GM06990 (cell line): ENCODE measurements around the gene BRINP1.

Experiments
- DNase-seq: peaks from one replicate; pipeline ENCODE4 v3.0.0-alpha.2; 2011; ENCODE audit not compliant: insufficient read length; ENCODE audit errors: extremely low read depth
- H3K27me3 ChIP-seq: replicated peaks from 2 replicates; pipeline ENCODE4 v1.6.0; 2011; ENCODE audit warnings: low read length; ENCODE audit not compliant: control insufficient read depth, insufficient read depth
- H3K36me3 ChIP-seq: 2 replicates; pipeline ENCODE4 v1.5.1; 2011; ENCODE audit warnings: low read length; ENCODE audit not compliant: control insufficient read depth, insufficient read depth
- H3K4me3 ChIP-seq: replicated peaks from 2 replicates; pipeline ENCODE4 v1.5.1; 2011; ENCODE audit warnings: low read depth, mild to moderate bottlenecking, control low read depth, low read length
- TF ChIP-seq, protein P1 (sequence below): IDR thresholded peaks from 2 replicates; pipeline ENCODE4 v1.5.1; 2011; ENCODE audit warnings: low read length, control low read depth, mild to moderate bottlenecking, inconsistent platforms; ENCODE audit not compliant: insufficient read depth, poor library complexity, severe bottlenecking

BRINP1 gene, protein sequence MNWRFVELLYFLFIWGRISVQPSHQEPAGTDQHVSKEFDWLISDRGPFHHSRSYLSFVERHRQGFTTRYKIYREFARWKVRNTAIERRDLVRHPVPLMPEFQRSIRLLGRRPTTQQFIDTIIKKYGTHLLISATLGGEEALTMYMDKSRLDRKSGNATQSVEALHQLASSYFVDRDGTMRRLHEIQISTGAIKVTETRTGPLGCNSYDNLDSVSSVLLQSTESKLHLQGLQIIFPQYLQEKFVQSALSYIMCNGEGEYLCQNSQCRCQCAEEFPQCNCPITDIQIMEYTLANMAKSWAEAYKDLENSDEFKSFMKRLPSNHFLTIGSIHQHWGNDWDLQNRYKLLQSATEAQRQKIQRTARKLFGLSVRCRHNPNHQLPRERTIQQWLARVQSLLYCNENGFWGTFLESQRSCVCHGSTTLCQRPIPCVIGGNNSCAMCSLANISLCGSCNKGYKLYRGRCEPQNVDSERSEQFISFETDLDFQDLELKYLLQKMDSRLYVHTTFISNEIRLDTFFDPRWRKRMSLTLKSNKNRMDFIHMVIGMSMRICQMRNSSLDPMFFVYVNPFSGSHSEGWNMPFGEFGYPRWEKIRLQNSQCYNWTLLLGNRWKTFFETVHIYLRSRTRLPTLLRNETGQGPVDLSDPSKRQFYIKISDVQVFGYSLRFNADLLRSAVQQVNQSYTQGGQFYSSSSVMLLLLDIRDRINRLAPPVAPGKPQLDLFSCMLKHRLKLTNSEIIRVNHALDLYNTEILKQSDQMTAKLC

DNA sequence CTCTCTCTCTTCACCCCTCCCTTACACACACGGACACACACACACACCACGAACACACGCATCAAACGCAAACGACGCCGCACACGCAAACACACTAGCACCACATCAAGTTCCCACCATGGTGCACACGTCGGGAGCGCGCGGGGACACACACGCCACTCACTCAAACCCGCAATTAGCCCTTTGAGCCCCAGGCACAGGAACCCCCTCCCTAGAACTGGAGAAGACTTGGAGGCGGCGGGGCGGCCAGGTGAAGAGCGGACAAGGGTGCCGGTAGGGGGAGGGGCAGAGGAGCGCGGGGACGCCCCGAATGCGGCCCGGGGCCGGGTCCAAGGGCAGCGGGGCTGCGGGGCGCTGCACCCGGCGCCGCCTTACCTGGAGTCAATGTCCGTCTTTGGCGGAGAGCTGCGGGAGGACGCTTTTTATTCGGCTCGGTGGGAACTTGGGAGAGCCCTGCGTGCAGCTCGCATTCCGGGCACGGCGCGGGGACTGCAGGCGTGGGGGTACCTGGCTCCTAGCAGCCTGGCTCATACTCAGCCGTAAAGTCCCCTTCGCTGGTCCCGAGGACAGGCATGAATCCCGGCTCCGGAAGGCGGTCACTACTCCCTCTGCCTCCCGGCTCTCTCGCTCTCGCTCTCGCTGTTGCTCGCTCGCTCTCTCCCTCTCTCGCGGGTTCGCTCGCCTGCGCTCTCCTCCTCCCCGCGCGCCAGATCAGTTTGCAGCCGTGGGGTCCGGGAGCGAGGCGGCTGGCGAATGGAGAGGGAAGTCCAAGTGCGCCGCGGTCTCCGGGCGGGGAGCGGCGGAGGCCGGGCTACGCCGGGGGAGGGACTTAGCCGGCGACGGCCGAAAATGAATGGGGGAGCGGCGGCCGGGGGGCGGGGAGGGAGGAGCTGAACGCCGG, at the start of gene BRINP1:
BRINP1 (minus strand) TSS at position 755 of the 901 bp plus-strand sequence. CDS start 56,080 bp downstream, outside the sequence.
- Histone ChIP-seq H3K36me3 (no peaks in the 10 kb centered on the region), H3K27me3 (no peaks in the 10 kb centered on the region; the same call in 1 of the 2 replicates), H3K4me3 (no peak within 1 kb of the TSS)
- TF ChIP-seq, protein P1, sequence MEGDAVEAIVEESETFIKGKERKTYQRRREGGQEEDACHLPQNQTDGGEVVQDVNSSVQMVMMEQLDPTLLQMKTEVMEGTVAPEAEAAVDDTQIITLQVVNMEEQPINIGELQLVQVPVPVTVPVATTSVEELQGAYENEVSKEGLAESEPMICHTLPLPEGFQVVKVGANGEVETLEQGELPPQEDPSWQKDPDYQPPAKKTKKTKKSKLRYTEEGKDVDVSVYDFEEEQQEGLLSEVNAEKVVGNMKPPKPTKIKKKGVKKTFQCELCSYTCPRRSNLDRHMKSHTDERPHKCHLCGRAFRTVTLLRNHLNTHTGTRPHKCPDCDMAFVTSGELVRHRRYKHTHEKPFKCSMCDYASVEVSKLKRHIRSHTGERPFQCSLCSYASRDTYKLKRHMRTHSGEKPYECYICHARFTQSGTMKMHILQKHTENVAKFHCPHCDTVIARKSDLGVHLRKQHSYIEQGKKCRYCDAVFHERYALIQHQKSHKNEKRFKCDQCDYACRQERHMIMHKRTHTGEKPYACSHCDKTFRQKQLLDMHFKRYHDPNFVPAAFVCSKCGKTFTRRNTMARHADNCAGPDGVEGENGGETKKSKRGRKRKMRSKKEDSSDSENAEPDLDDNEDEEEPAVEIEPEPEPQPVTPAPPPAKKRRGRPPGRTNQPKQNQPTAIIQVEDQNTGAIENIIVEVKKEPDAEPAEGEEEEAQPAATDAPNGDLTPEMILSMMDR = no peak
- no peak for DNase-seq

DNA sequence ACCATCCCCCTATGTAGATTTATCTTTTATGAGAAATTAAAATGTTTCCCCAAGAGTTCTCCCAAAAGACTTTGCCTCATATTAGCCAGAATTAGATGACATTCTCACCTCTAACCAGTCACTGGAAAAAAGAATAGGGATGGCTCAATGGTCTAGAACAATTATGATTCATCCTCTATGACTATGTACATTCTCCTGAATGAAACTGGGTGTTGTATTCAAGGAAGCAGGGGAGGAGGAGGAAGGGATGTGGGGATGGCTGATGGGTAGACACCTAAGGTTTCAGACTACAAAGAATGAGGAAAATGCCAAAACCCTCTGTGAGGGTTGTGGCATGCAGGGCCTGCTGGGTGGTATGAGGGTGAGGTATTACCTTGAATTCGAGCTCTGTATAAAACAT, 49.5 kb upstream of the BRINP1 start:
- DNase-seq = no peak
- Histone ChIP-seq H3K36me3 (no peaks in the 10 kb centered on the region), H3K4me3 (no peak overlapping the region), H3K27me3 (no peaks in the 10 kb centered on the region)
- TF ChIP-seq, protein P1 = no peak

DNA sequence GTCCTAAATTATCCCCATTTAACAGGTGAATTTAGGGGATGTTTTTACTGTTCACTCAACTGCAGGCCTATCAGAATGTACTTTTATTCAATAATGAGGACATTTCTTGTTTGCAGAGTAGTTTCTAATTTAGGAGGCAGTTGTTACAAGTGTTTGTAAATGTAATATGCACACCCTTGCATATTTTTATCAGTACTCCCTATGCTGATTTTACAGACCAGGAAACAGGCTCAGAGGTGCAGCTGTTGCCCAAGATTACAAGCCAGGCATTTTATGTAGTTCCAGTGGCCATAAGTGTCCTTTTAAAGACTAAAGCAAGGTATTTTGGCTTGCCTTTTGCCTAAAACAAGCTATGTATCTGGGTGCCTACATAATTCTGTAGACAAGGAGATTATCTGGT, 47.6 kb upstream of the BRINP1 start:
- no peak overlapping the region for H3K4me3 ChIP-seq
- TF ChIP-seq, protein P1 = no peak
- no peak for DNase-seq
- H3K27me3 ChIP-seq = no peaks in the 10 kb centered on the region
- H3K36me3 ChIP-seq = no peaks in the 10 kb centered on the region

DNA sequence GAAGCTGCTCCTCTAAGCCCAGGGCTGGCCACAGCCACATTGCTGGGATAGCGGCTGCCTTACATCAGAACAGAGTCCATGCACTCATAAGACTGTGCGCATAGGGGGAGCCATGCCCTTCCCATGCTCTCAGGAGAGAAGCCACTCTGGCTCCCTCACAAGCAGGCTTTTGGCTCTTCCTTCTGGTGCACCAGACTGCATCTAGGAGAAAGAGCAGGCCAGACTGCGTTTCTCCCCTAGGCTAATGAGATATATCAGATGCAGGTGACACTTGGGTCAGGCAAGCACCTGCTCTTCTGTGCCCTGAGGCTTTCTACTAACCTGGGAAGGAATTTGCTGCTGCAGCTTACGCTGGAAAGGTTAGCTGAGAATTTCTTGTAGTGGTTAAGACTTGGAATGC, 43.2 kb upstream of the BRINP1 start:
- Histone ChIP-seq H3K4me3 (no peak overlapping the region), H3K27me3 (no peaks in the 10 kb centered on the region), H3K36me3 (no peaks in the 10 kb centered on the region)
- TF ChIP-seq, protein P1 = no peak
- DNase-seq = no peak

DNA sequence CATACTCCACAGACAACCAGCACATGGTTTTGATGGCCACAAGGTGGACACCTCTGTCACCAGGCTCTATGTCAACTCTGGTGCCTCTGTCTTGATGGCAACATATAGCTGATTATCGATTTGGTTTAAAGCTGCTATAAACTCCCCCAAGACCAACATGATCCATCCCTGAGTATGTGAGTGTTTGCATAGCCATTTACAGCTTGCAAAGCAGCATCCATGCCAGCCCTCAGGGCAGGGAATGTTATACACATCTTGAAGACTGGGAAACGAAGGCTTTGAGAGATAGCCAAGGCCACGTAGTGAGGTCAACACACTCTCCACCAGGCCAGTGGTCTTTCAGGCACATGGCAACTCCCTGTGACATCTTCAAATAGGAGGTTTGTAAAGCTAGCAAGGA, 40.3 kb upstream of the BRINP1 start:
- no peaks in the 10 kb centered on the region for H3K27me3 ChIP-seq
- TF ChIP-seq, protein P1 = no peak
- H3K4me3 ChIP-seq = no peak overlapping the region
- DNase-seq = no peak
- no peaks in the 10 kb centered on the region for H3K36me3 ChIP-seq
